Measurements from ENCODE around the gene COPB2. TPM values are rescaled to one million over a fixed set of nuclear protein-coding genes. Genes with fewer than 3 reads are reported as not detected.

COPB2 gene
- total and polyA plus RNA-seq, 2 experiments from 2014 or later: 181 to 198 TPM

DNA sequence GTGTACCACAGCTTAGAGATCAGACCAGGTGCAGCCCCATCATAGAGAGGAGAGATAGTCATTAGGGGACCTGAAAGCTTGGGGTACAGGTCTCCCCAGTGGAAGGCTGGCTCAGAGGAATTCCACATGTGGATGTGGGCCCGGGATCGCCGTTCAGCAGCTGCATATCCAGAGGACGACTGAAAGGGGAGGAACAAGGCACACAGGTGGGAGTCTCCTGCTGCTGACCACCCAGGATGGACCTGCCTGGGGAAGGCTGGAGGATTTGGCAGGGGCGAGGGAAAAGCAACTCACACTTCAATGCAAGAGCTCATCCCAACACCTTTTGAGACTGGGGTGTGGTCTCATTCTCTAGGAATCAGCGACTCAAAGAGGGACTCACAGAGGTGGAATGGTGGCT, 70.6 kb downstream of the COPB2 start:
- Histone ChIP-seq H3K9me2 (ENCODE audit: insufficient read depth) (no peaks in the 10 kb centered on the region), H3K9ac (no peak overlapping the region), H3K9me3 (ENCODE audit: low read depth) (no peaks in the 10 kb centered on the region), H3F3A (ENCODE audit: insufficient read depth) (no peaks in the 10 kb centered on the region), H3K79me2 (ENCODE audit: insufficient read depth) (no peaks in the 10 kb centered on the region), H4K20me1 (ENCODE audit: insufficient read depth) (no peaks in the 10 kb centered on the region), H3K4me2 (ENCODE audit: unreplicated experiment) (no peak overlapping the region), H3K4me3 (no peak overlapping the region), H2AFZ (no peak overlapping the region), H3K27ac (no peak overlapping the region), H3K27me3 (replicated peaks; ENCODE audit: insufficient read depth) (no peaks in the 10 kb centered on the region), H3K36me3 (ENCODE audit: low read depth) (no peaks in the 10 kb centered on the region), H3K4me1 (ENCODE audit: insufficient read depth) (peaks cover 6% of the 10 kb centered on the region; the same call in 1 of the 2 replicates)
- in situ Hi-C loops (cut with MboI): no loop called here
- TF ChIP-seq EZH2 (IDR thresholded peaks at IDR 0.05; ENCODE audit: insufficient read depth, poor library complexity, severe bottlenecking) (no peak), EZH2phosphoT487 (IDR thresholded peaks at IDR 0.05; ENCODE audit: insufficient read depth, low read depth) (no peak)
- no peak for DNase-seq
- 85 to 86% methylated on average over 6 of the region's 6 CpGs for WGBS, 2 experiments (ENCODE audit: low coverage in 1 of 2, low lambda C conversion rate in 2 of 2, missing lambda C conversion rate in 2 of 2)

DNA sequence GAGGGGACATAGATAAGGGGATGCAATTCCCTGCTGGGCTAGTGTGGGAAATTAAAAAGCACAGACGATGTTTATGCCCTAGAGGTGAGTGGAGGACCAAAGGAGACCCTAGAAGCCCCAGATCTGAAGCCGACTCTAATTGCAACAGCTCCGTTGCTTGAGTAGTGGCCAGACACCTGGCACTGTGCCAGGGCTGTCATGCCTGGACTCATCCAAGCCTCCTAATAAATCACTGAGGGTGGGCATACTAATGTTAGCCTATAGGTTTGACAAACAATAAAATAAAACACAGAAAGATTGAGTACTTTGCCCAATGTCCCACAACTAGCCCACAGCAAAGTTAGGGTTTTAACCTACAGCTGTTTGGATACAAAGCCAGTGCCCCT, 71.0 kb downstream of the COPB2 start:
- 53 to 55% methylated on average over 3 of the region's 3 CpGs for WGBS, 2 experiments (ENCODE audit: low coverage in 1 of 2, low lambda C conversion rate in 2 of 2, missing lambda C conversion rate in 2 of 2)
- H3K9ac ChIP-seq: no peak overlapping the region
- no peak overlapping the region for H2AFZ ChIP-seq
- DNase-seq: no peak
- H3K4me2 ChIP-seq (ENCODE audit: unreplicated experiment): no peak overlapping the region
- no peaks in the 10 kb centered on the region for H3K27me3 ChIP-seq (replicated peaks; ENCODE audit: insufficient read depth)
- H3K79me2 ChIP-seq (ENCODE audit: insufficient read depth): no peaks in the 10 kb centered on the region
- no peak overlapping the region for H3K27ac ChIP-seq
- H3K4me3 ChIP-seq: no peak overlapping the region
- peaks cover 7% of the 10 kb centered on the region for H3K4me1 ChIP-seq (ENCODE audit: insufficient read depth)
- H4K20me1 ChIP-seq (ENCODE audit: insufficient read depth): no peaks in the 10 kb centered on the region
- TF ChIP-seq EZH2 (IDR thresholded peaks at IDR 0.05; ENCODE audit: insufficient read depth, poor library complexity, severe bottlenecking) (no peak), EZH2phosphoT487 (IDR thresholded peaks at IDR 0.05; ENCODE audit: insufficient read depth, low read depth) (no peak)
- no peaks in the 10 kb centered on the region for H3K36me3 ChIP-seq (ENCODE audit: low read depth)
- H3K9me3 ChIP-seq (ENCODE audit: low read depth): no peaks in the 10 kb centered on the region
- no peaks in the 10 kb centered on the region for H3F3A ChIP-seq (ENCODE audit: insufficient read depth)
- no peaks in the 10 kb centered on the region for H3K9me2 ChIP-seq (ENCODE audit: insufficient read depth)
- in situ Hi-C loops (cut with MboI): no loop called here

DNA sequence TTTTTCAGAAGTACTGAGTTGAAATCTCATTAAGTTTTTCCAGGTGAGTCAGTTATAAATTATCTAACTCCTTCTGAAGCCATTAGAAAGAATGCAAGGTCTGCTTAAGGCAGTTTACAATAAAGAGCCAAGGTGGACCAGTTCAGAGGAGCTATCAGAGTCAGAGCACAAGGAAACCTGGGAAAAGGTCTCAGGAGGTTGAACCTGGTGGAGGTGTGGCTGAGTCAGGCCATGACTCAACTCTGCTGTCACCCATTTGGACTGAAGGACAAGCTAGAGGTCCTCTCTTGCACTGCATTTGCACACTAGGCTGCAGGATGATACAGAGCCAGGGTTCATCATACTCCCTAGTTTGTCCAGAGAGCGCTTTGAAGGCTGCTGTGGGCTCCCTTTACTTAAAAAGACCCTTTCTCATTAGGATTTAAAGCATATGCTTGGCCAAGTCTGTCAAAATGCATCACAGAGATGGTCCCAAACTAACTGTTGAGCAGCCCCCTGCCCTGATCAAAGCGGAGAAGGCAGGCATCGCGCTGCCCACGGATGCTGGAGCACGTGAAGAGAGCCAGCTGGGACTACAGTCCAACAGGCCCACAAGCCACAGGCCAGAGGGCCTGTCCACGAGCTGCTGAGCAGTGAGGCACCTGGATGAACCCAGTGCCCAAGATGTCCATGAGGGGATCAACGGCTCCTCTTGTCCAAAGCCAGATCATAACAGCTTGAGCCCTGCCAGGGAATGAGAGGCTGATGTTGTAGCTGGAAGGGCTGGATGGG, 71.6 kb downstream of the COPB2 start:
- no peaks in the 10 kb centered on the region for H4K20me1 ChIP-seq (ENCODE audit: insufficient read depth)
- DNase-seq: no peak
- no peak overlapping the region for H3K9ac ChIP-seq
- H3K36me3 ChIP-seq (ENCODE audit: low read depth): no peaks in the 10 kb centered on the region
- 95 to 97% methylated on average over 8 of the region's 8 CpGs for WGBS, 2 experiments (ENCODE audit: low coverage in 1 of 2, low lambda C conversion rate in 2 of 2, missing lambda C conversion rate in 2 of 2)
- no peak overlapping the region for H3K4me3 ChIP-seq
- H3K9me2 ChIP-seq (ENCODE audit: insufficient read depth): no peaks in the 10 kb centered on the region
- H3K79me2 ChIP-seq (ENCODE audit: insufficient read depth): no peaks in the 10 kb centered on the region
- H3K4me2 ChIP-seq (ENCODE audit: unreplicated experiment): no peak overlapping the region
- TF ChIP-seq EZH2 (IDR thresholded peaks at IDR 0.05; ENCODE audit: insufficient read depth, poor library complexity, severe bottlenecking): no peak
- TF ChIP-seq EZH2phosphoT487 (IDR thresholded peaks at IDR 0.05; ENCODE audit: insufficient read depth, low read depth): no peak
- H3K27me3 ChIP-seq (replicated peaks; ENCODE audit: insufficient read depth): no peaks in the 10 kb centered on the region
- peaks cover 12% of the 10 kb centered on the region for H3K4me1 ChIP-seq (ENCODE audit: insufficient read depth)
- in situ Hi-C loops (cut with MboI): no loop called here
- no peaks in the 10 kb centered on the region for H3F3A ChIP-seq (ENCODE audit: insufficient read depth)
- no peaks in the 10 kb centered on the region for H3K9me3 ChIP-seq (ENCODE audit: low read depth)
- H3K27ac ChIP-seq: no peak overlapping the region
- no peak overlapping the region for H2AFZ ChIP-seq

- Histone ChIP-seq H3K4me3 (no peak overlapping the region), H3K36me3 (ENCODE audit: low read depth) (no peaks in the 10 kb centered on the region), H3K9me3 (ENCODE audit: low read depth) (no peaks in the 10 kb centered on the region), H3K9ac (no peak overlapping the region), H2AFZ (no peak overlapping the region), H3K4me1 (ENCODE audit: insufficient read depth) (peaks cover 19% of the 10 kb centered on the region), H4K20me1 (ENCODE audit: insufficient read depth) (no peaks in the 10 kb centered on the region), H3F3A (ENCODE audit: insufficient read depth) (0 out of 2 replicates have a peak, but pooled peaks cover 5% of the 10 kb centered on the region), H3K27ac (no peak overlapping the region), H3K79me2 (ENCODE audit: insufficient read depth) (no peaks in the 10 kb centered on the region), H3K27me3 (replicated peaks; ENCODE audit: insufficient read depth) (no peaks in the 10 kb centered on the region), H3K4me2 (ENCODE audit: unreplicated experiment) (no peak overlapping the region), H3K9me2 (ENCODE audit: insufficient read depth) (no peaks in the 10 kb centered on the region)
- no peak for DNase-seq
- WGBS, 2 experiments (ENCODE audit: low coverage in 1 of 2, low lambda C conversion rate in 2 of 2, missing lambda C conversion rate in 2 of 2): 56 to 60% methylated on average over 6 of the region's 6 CpGs
- TF ChIP-seq EZH2phosphoT487 (IDR thresholded peaks at IDR 0.05; ENCODE audit: insufficient read depth, low read depth) (no peak), EZH2 (IDR thresholded peaks at IDR 0.05; ENCODE audit: insufficient read depth, poor library complexity, severe bottlenecking) (no peak)
- in situ Hi-C loops (cut with MboI): no loop called here
Observed at GRCh38 chr3:139317215-139317614, 72.2 kb downstream of the COPB2 start.

Data from GM23248 (cell line).